NCI-H774 (cell line): ENCODE measurements around the gene DYNC2LI1.

Source experiments
- DNase-seq: peaks from one replicate; lab custom pipeline; 2025; lab: John Stamatoyannopoulos, UW

DYNC2LI1 gene

GRCh38 chr2:43846140-43846793 lies 72.4 kb downstream of the DYNC2LI1 start:
- no peak for DNase-seq

DNA sequence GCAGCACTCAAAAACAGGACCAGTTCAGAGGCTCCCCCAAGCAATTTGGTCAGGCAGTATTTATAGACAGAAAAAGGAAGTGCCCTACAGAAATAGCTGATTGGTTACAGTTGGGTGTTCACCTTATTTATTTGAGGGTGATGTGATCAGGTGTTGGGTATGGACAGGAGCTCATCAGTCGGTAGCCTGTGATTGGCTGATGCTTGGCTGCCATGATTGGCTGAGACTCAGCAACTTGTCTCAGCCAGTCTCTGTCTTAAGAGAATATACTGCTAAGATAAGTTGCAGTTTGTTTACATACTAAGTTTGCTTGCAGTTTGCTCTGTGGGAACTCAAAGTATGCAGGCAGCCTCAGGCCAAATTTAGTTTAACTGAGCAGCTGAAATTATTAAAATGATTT lies 74.4 kb downstream of the DYNC2LI1 start:
- no peak for DNase-seq

GRCh38 chr2:43851011-43851980 lies 77.5 kb downstream of the DYNC2LI1 start:
- DNase-seq, result no peak

- DNase-seq, result no peak
These were observed 78.4 kb downstream of the DYNC2LI1 start for GRCh38 chr2:43852196-43852730.

DNA sequence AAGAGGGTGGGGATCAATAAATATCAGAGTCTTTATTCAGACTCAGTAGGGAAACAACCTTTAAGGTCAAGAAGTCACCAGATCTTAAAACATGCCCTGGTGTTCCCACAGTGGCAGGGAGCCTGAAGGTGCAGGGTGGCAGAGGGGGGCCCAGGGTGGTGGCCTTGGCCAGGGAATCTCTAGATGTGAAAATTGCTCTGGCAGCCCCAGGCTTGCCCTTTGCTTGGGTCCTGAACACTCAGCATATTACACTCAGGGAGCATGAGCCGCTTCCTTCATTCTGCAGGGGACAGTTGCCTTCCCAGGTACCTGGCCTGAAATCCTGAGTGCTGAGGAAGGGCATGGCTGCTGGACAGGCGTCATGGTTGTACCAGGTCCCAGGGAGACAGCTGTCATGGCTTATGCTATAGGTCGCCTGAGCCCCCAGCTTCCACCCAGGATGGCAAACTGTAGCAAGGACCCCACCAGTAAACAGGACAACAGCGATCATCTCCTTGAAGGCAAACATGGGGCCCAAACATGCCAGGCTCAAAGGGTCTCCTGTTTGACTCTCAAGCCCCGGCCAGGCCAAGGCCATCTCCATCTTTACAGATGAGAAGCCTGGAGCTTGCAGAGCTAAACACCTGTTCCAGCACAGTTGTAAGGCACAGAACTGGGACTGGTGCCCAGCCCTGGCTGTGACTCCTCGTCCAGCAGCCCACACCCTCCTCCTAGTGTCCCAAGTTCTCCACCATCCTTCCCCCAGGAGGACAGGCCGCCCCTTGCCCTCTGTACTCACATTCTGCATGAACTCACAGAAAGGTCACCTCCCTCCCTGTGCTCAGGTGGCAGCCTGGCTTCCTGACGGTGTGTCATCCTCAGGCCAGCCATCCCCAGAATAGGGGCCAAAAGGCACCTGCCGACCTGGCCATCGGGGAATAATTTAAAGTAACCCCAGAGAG lies 79.6 kb downstream of the DYNC2LI1 start:
- no peak for DNase-seq

DNA sequence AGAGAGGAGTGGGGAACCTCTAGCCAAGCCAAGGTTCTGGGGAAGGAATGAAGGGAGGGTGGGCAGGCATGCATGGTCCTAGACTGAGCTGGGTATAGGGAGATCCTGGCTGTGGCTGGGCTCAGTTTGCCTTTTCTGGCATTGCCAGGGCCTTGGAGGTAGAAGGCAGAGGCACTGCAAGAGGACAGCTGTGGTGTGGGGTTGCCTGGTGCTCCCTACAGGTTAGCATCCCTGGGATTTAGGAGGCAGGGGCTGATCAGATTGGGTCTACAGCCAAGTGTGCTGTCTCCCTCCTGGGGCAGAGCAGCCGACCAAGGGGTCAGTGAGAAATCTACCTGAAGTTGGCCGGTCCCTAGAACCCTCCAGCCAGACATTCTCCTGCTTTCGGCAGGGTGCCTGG lies 80.8 kb downstream of the DYNC2LI1 start:
- DNase-seq, result no peak

DNA sequence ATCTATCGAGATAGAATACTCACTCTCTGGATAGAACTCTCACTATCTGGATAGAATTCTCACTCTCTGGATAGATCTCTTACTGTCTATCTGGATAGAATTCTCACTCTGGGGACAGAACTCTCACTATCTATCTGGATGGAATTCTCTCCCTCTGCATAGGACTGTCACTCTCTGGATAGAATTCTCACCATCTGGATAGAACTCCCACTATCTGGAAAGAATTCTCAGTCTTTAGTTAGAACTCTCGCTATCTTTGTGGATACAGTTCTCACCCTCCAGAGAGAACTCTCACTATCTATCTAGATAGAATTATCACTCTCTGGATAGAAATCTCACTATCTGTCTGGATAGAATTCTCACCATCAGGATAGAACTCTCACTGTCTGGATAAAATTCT lies 81.5 kb downstream of the DYNC2LI1 start:
- DNase-seq, result no peak
